HG03354 (cell line): ENCODE measurements around the gene IL17REL.

ENCODE experiments used
- ATAC-seq: cut with Tn5 transposase; IDR thresholded peaks from one replicate; pipeline ENCODE4 v1.9.1; 2021; ENCODE audit warnings: mild to moderate bottlenecking; ENCODE audit not compliant: unreplicated experiment, poor library complexity, severe bottlenecking

Gene IL17REL

DNA sequence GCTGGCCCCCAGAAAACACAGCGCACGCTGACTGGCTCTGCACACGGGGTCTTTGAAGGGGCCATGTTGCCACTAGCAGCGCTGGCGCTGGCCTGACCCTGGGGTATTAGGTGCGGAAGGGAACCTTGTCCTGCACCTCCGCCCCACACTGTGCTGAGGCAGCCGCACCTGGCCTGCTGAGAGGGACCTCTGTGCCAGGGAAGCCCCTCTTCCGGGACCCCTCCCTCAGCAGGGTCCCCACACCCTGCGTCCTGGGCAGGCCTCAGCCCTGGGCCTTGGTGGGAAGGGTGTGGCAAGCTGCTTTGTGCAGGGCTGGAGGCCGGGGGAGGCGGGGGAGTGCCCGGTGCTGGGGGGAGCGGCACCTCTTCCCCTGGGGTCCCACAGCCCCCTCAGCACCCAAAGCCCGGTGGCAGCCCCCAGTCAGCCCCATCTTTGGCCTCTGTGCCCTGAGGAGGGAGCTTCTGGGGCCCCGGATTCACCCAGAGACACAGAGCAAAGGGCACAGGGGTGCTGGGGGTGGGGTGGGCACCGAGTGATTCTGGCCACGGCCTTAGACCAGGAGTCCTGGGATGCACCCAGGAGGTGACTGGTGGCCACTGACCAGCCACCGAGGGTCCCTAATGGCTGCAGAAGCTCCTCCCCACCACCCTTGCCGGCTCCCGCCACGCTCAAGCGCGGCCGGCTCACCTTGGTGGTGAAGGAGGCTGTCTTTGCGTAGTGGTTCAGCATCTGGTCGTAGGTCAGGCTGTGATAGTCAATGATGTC, 34.1 kb upstream of the IL17REL start:
- no peak for ATAC-seq

DNA sequence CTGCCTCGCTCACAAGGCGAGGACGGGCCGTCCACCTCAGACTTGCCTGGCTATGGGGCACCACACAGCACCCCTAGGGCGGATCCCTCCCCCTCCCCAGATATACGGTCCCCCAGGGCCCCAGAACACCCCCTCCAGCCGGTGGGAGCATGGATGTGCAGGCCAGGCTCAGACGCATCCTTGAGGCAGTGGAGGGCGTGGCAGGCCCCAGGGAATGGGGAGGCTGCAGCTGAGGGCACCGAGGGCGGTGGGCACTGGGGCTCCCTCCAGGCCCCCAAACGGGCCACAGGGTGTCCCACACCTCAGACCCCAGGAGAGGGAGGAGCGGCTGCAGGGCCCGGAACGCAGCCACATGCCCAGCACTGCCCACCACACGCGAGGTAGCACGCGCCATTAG, 33.5 kb upstream of the IL17REL start:
- no peak for ATAC-seq

DNA sequence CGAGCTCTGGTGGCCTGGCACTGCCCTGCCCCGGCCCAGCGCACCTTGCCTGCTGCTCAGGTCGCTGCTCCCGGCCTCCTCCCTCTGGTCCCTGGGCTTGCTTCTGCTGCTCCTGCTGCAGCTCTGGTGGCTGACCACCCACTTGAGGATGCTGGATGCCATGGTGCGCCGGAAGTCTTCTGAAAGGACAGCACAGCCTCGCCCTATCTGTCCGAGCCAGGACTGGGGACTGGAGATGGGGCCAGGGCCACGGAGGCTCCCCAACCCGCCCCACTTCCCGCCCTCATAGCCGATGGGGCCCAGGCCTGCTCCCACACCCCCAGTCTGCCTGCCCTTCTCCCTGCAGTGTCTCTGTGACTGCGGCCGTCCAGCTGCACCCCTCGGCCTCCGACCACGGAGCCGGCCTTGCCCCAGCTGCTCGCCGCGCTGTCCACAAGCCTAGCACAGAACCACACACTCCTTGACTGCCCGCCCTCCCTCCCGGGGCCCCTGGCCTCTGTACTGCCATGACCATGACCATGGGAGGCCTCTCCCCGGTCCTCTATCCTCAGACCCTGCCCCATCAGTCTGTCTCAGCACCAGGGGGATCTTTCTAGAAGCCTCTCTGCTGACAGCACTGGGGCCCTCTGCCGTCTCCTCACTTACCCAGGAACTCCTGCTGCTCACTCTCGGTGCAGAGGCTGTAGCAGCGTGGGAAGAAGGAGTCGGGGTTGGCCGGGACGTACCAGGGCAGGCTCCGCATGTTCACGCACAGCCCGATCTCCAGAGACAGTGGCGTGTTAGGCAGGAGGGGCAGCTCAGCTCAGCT, 32.9 kb upstream of the IL17REL start:
- ATAC-seq: no peak

DNA sequence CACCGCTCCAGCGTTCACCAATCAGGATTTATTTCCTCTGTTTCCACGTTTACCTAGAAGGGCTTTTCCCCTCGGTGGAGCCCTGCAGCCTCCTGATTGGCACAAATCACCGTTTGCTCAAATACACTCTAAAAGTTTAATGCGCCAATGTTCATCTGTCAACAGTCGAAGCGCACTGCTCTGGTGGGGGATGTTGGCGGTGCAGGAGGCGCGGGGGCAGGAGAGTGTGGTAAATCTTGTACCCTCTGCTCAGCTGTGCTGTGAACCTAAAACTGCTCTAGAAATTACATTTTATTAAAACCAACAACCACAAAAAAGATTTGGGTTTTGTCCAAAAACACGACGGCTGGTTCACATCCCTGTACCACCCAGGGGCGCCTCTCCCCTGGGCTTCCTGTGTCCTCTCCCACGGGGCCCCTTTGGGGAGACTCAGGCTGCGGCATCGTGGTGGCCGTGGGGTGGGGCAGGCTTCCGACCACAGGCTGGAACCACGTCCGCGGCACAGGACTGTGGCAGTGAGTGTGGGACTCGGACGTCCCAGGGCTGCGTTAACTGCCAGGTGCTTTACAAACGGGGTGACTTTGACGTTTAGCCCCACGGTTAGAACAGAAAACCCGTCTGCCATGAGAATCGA, 32.0 kb upstream of the IL17REL start:
- no peak for ATAC-seq

DNA sequence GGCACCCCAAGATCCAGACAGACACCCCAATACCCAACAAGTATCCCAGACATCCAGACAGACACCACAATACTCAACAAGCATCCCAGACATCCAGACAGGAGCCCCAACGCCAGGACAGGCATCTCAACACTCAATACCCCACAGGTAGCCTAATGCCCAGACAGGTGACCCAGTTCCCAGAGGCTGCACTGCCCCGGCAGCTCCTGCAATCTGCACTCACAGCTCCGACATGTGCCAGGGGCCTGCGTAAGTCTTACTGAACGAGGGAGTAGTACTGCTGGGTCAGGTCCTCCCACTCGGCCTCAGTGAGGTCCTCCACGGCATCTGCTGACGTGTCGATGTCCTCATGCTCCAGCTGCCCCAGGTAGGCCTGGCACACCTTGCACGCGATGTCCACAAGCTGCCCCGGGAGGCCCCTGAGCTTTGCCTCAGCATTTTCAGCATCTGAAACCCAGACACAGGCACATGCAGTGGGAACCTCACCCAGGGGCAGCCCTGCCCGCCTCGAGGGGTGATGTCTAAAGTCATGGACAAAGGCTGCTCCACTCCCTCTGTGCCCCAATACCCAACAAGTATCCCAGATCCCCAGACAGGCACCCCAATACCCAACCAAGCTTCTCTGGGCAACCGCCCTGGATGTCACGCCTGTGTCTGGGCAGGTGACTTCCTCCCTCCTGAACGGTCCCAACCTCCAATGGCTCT, 28.9 kb upstream of the IL17REL start:
- no peak for ATAC-seq

DNA sequence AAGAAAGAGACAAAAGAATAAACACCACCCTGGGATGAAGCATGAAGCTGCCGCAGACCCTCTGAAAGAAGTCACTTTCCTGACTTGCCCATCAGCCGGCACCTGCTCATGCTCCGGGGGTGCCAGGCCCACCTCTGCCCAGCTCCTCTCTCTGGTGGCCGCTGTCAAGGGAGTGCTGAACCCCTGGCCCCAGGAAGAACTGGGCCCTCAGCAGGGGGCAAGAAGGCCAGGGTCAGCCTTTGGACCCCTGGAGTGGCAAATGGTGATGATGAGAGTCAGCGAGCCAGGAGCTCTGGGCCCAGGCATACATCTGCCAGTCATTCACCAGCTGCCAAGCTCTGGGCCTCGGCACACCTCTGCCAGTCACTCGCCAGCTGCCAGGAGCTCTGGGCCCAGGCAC, 28.2 kb upstream of the IL17REL start:
- no peak for ATAC-seq

DNA sequence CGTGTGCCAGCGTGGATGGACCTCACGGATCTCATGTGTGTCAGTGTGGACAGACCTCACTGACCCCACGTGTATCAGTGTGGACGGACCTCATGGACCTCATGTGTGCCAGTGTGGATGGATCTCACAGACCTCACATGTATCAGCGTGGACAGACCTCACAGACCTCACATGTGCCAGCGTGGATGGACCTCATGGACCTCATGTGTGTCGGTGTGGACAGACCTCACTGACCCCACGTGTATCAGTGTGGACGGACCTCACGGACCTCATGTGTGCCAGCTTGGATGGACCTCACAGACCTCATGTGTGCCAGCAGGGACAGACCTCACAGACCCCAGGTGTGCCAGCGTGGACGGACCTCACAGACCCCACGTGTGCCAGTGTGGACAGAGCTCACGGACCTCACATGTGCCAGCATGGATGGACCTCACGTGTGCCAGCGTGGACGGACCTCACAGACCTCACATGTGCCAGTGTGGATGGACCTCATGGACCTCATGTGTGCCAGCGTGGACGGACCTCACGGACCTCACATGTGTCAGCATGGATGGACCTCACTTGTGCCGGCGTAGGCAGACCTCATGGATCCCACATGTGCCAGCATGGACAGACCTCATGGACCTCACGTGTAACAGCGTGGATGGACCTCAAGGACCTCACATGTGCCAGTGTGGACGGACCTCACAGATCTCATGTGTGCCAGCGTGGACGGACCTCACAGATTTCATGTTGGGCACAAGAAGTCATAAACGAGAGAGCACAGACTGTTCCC, 27.3 kb upstream of the IL17REL start:
- no peak for ATAC-seq

DNA sequence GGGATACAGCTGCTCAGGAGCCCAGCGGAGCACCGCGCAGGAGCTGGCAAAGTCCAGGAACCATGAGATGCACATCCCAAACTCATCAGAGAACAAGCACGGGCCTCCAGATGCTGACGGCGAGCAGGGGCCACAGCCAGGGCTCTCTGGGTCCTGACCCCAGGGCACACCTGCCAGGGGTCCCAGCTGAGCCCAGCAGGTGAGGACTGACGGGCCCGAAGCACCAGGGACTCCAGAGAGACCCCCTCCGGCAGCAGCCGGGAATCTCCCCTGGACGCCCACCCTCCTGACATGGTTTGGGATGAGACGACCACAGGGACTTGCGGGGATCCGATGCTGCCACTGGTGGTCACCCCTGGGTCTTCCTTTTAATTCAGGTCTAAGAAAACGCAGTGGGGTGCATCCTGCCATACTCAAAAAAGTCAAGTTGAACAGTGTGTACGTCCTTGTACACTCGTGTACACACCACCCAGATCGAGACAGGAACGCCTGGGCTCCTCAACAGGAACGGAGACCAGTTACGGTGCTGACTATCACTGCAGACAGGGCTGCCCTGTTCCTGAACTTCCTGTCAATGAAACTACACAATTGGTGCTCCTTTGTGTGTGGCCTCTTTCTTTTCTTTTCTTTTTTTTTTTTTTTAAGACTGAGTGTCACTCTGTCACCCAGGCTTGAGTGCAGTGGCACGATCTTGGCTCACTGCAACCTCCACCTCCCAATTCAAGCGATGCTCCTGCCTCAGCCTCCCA, 23.6 kb upstream of the IL17REL start:
- no peak for ATAC-seq

DNA sequence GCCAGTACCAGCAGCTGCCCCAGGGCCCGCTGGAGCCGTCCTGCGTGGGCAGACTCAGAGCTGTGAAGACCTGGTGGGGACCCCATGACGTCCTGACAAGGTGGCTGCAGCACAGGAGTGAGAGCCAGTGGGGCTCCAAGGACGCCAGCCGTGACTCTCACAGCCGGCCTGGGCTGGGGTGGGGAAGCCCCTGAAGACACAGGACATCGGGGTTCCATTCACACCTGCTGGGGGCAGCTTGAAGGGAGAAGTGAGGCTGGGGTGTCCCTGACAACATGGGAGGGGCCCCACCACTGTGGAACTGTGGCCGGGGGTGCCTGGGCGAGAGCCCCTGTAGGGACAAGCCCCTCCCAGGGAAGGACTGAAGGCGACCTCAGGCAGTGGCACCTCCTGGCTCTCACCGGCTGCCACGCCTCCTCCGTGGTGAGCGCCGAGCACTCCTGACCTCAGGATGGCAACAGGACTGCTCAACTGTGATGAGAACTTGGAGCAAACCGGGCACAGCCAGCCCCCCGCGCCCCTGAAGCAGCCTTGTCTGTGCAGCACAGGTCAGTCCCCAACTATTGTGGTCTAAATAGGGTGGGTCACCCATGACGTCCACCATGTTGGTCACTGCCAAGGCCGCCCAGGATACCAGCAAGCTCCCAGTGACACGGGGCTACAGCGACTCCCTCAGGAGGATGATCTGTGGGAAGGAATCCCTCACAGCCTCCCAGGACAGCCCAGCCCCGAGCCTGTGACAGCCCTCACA, 22.7 kb upstream of the IL17REL start:
- ATAC-seq: no peak

DNA sequence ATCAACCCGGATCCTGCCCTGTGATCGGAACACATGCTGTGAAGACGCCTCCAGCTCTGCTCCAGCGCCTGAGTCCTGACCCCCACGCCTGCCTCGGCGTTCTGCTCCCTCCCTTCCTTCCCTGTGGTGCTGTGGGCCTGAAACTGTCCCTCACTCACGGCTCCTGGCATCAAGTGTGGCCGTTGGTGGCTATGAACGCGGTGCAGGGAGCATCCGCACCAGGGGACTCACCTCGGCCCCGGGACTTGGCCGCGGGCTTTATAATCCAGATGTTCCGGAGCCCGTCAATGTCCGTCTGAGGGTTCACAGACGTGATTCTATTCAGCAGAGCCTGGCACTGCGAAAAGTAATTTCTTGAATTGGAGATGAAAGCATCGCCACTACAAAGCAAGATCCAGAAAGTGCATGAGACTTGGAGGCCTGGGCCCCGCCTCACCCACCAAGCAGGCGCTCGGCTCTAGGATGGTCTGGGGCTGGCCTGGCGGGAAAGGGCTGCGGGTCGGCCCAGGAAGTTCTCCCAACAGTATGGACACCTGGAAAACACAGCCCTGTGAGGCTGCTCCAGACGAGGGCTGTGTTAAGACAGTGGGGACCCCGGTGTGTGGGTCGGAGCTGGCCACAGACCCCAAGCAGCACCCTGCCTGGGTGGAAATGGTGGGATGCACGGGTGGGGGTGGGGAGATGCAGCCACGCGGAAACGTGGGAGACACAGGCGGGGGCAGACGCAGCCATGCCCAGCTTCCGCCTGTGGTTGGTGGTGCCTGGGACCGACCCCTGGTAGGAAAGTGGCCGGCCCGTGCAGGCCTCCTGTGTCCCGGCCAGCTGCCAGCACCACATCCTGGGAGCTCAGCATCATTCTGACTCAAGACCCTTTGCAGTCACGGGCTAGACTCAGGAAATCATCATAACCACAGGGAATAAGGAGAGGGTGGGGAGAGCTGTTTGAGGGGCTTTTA, 21.8 kb upstream of the IL17REL start:
- ATAC-seq: no peak

DNA sequence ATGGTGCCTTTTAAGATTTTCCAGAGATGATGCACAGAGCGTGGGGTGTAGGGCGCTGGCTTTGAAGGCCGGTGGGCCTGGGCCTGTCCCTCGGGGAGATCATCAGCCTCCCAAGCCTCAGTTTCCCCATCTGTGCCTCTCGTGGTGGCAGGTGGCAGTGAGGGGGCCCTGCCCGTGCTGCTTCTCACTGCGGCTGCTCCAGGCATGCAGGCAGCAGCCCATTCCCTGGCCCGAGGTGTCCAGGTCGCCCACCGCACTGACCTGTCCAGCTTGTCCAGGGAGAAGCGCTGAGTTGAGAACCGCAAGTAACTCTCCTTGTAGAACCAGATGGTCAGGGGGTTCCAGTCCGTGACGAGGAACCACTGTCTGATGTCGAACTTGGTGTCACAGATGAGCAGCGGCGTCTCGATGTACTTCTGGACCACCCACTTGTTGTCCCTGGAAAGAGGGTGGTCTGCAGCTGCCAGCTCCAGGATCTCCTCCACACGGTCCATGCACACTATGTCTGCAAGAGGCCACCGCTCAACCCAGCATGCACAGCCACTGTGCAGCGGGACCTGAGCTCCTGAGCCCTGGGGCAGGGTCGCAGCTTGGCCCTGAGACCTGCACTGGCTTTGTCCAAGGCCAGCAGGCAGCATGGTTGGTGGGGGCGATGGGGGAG, 20.5 kb upstream of the IL17REL start:
- no peak for ATAC-seq

DNA sequence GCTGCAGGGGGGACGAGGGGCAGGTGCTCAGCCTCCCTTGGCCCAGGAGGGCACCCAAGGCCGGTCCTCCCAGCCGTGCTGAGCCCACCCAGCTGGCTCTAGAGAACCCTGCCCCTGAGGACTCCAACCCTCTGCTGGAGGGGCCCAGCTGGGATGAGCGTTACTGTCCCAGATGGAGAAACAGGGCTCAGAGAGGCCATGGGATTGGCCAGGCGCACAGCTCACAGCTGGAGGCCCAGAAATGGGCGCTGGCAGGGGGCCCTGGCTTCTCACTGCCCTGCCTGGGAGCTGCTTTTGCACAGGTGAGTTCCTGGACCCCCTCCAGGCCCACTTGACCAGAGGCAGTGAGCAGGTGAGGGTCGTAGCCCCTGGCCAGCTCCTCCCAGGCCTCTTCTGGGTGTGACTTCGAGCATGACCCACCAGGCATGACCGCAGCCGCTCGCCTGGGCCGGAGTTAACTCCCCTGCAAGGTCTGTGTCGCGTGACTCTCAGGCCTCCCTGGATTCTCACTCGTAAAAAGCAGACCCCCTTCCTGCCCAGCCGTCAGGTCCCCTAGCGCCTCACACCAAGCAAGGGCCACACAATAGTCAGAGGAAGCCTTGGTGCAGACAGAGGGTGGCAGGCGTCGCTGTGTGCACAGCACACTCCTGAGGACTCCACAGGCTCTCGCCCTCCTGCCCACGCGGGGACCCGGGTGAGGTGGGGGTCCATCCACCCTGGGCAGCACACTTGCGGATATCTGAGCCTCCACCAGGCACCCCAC, 19.7 kb upstream of the IL17REL start:
- no peak for ATAC-seq

DNA sequence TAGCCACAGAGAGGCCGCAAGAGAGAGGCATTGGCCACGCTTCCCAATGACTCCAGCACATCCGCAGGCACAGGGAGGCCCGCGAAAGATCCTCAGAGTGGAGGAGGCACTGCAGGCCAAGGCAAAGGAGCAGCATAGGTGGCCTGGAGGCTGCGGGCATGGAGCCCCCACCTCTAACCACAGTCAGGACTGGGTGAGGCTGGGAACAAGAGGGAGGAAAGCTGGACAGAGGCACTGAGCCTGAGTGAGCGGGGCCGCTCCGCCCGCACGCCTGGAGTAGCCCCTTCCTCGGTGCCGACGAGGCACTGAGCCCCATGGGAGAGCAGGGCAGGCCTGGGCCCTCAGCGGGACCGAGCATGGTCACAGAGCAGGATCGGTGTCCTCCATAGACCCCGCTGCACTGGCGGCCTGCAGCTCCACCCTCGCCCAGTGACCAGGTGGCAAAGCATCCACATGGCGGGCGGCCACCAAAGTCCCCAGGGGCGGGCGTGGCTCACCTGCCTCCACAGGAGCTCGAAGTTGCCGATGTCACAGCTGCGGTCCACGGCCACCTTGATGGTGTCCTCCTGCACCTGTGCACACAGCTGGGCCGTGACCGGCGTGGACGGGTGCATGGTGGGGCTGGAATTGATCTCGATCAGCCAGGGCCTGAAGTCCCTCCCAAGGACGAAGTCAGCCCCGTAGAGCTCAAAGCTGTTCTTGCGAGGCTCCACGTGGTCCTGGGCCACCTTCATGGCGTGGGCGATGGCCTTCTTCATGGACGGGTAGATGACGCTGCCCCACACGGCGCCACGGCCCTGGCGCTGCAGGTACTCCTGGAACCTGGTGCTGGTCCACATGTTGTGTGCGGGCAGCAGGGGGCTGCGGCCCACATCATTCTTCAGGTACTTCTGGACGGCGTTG, 18.9 kb upstream of the IL17REL start:
- ATAC-seq: no peak

DNA sequence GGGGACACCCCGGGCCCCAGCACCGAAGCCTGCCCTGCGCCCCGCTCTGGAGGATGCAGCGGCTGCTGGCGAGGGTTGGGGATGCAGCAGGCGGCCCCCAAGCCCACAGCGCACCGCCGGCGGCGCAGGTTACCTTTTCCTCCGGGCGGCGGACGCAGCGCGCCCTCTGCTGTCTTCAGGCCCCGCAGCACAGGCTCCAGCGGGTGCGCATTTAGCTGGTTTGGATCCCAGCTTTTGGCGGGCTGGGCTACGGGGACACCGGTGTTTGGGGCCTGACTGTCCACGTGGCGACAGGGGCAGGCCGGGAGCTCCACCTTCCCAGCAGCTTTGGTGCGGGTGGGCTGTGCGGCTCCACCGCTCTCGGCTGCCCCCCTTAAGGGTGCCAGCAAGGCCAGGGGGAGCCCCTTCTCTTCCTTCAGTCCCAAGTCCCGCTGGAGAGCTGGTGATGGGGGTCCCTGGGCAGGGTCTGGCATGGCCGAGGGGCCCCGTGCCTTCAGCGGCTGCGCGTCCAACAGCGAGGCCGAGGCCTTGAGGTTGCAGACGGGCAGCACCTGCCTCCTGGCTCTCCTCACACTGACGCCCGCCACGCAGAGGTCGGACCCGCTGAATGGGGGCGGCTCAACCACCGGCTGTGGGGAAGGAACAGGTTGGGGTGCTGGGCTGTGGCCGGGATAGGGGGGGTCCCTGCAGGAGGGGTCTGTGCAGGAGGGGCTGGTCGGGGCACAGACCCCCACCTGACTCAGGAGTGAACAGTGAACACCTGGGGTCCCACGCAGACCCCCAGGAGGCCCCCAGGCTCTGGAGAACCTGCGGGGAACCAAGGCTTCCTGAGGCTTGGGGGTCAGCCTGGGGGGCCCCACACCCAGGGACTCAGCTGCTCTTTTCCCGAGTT, 18.0 kb upstream of the IL17REL start:
- ATAC-seq: no peak
